ENCODE data around the gene DLGAP1.

- TF ChIP-seq CTCF (IDR thresholded peaks at IDR 0.05) (no peak), POLR2A (IDR thresholded peaks at IDR 0.05) (no peak), EP300 (IDR thresholded peaks at IDR 0.05) (no peak)
Observed at GRCh38 chr18:4074647-4075046, 380.5 kb downstream of the DLGAP1 start.
